Progenitor cell of endocrine pancreas (in vitro differentiated cells): ENCODE measurements around the gene GRIK3. TPM values are rescaled to one million over a fixed set of nuclear protein-coding genes. Genes with fewer than 3 reads are reported as not detected.

Experiments used
- DNase-seq: peaks from one replicate; pipeline ENCODE4 v3.0.0; 2021; ENCODE audit warnings: low spot score; ENCODE audit not compliant: unreplicated experiment
- H3K27ac Mint-ChIP-seq: 2 replicates; pipeline ENCODE4 v1.8.0; 2021; ENCODE audit warnings: mild to moderate bottlenecking, moderate library complexity, mixed read lengths
- H3K27me3 Mint-ChIP-seq: 2 replicates; pipeline ENCODE4 v1.8.0; 2021; ENCODE audit warnings: mixed read lengths
- H3K36me3 Mint-ChIP-seq: 2 replicates; pipeline ENCODE4 v1.8.0; 2022; ENCODE audit warnings: mixed read lengths; ENCODE audit not compliant: insufficient read depth
- H3K4me1 Mint-ChIP-seq: 2 replicates; pipeline ENCODE4 v1.8.0; 2021; ENCODE audit warnings: low read depth, mixed read lengths
- H3K4me3 Mint-ChIP-seq: 2 replicates; pipeline ENCODE4 v1.8.0; 2021; ENCODE audit warnings: low read depth, mild to moderate bottlenecking, moderate library complexity, mixed read lengths
- H3K9me3 Mint-ChIP-seq: 2 replicates; pipeline ENCODE4 v1.8.0; 2021; ENCODE audit warnings: low read depth, mixed read lengths
- CTCF ChIP-seq: fragments of 200-600 bp; sonication (generic); IDR thresholded peaks from one replicate; pipeline ENCODE4 v1.5.0; 2021; ENCODE audit warnings: antibody characterized with exemption, mild to moderate bottlenecking; ENCODE audit not compliant: unreplicated experiment
- total RNA-seq: library from RNA; stranded (reverse); gene quantifications from 2 replicates; pipeline ENCODE4 v1.2.1, GENCODE V29; 2021

GRIK3 gene
- total RNA-seq, 1 donor from 2014 or later, result 0.41 TPM

- no peak for DNase-seq
- TF ChIP-seq CTCF, result no peak
- no peak overlapping the region for H3K27ac Mint-ChIP-seq
- H3K4me1 Mint-ChIP-seq, result peaks cover 3% of the 10 kb centered on the region
- H3K27me3 Mint-ChIP-seq, result peaks cover 21% of the 10 kb centered on the region
- no peaks in the 10 kb centered on the region for H3K9me3 Mint-ChIP-seq
- no peaks in the 10 kb centered on the region for H3K36me3 Mint-ChIP-seq
- no peak overlapping the region for H3K4me3 Mint-ChIP-seq
Measured at GRCh38 chr1:36989241-36989640, 45.1 kb downstream of the GRIK3 start.

GRCh38 chr1:36988741-36989193, 45.5 kb downstream of the GRIK3 start:
- Mint-ChIP-seq H3K27ac (no peak overlapping the region), H3K4me3 (no peak overlapping the region)

GRCh38 chr1:36988321-36988720, 46.0 kb downstream of the GRIK3 start:
- Mint-ChIP-seq H3K36me3 (no peaks in the 10 kb centered on the region), H3K27ac (no peak overlapping the region), H3K4me3 (no peak overlapping the region), H3K9me3 (no peaks in the 10 kb centered on the region), H3K27me3 (peaks cover 27% of the 10 kb centered on the region), H3K4me1 (peaks cover 3% of the 10 kb centered on the region)
- no peak for DNase-seq
- no peak for TF ChIP-seq CTCF

More at GRCh38 chr1:36988741-36989193, 45.5 kb downstream of the GRIK3 start:
- Mint-ChIP-seq H3K27me3 (peaks cover 26% of the 10 kb centered on the region), H3K36me3 (no peaks in the 10 kb centered on the region), H3K9me3 (no peaks in the 10 kb centered on the region), H3K4me1 (peaks cover 3% of the 10 kb centered on the region)
- TF ChIP-seq CTCF, result no peak
- DNase-seq, result no peak

- TF ChIP-seq CTCF, result no peak
- Mint-ChIP-seq H3K4me1 (peaks cover 3% of the 10 kb centered on the region), H3K27me3 (peaks cover 34% of the 10 kb centered on the region), H3K36me3 (no peaks in the 10 kb centered on the region), H3K4me3 (no peak overlapping the region), H3K9me3 (no peaks in the 10 kb centered on the region), H3K27ac (no peak overlapping the region)
- DNase-seq, result no peak
Measured at GRCh38 chr1:36987276-36987675, 47.0 kb downstream of the GRIK3 start.

GRCh38 chr1:36986241-36986985, 47.9 kb downstream of the GRIK3 start:
- H3K27me3 Mint-ChIP-seq, result peaks cover 31% of the 10 kb centered on the region
- no peak for DNase-seq
- H3K27ac Mint-ChIP-seq, result no peak overlapping the region
- no peaks in the 10 kb centered on the region for H3K36me3 Mint-ChIP-seq
- no peak overlapping the region for H3K4me3 Mint-ChIP-seq
- TF ChIP-seq CTCF, result no peak
- no peaks in the 10 kb centered on the region for H3K9me3 Mint-ChIP-seq
- peaks cover 3% of the 10 kb centered on the region for H3K4me1 Mint-ChIP-seq
